HG03354 (cell line): ENCODE results near the gene GLUD2.

Source experiments
- ATAC-seq: cut with Tn5 transposase; IDR thresholded peaks from one replicate; pipeline ENCODE4 v1.9.1; 2021; ENCODE audit warnings: mild to moderate bottlenecking; ENCODE audit not compliant: unreplicated experiment, poor library complexity, severe bottlenecking

The GLUD2 gene

DNA sequence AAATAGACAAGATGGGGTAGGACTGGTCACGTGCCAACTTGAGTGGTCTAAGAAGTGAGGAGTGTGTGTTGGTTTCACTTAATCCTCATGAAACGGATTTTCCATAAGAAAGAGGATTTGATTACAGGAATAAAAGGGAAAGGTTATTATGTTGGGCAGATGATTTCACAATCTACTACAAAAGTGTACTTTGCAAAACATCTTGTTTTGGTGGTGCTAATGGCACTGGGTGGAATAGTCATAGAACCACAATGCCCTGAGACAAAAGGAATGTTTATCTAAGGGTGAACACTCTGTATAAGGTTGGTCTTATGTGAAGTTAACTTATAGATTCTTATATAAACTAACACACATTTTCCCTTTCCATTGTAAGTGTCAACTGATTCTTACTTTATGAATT is 45.6 kb downstream of the GLUD2 start:
- ATAC-seq = no peak
